Body of pancreas (tissue), 4 donors: Measurements from ENCODE around the gene G6PC3. TPM values are rescaled to one million over a fixed set of nuclear protein-coding genes. Genes with fewer than 3 reads are reported as not detected.
A peak's percentile ranks its signal among the peaks of the same experiment; 100 is the strongest.

Source experiments
- ATAC-seq: fragments of 150-250 bp; one replicate; pipeline ENCODE4 v1.9.1; 2016
- DNase-seq, 4 donors: peaks; one replicate each; pipeline ENCODE4 v3.0.0-alpha.2; 2019
- H3K27ac ChIP-seq, 4 donors: fragments of 200-600 bp; sonication (generic); 1 replicate in 3 of 4; 2 replicates in 1 of 4; pipeline versions ENCODE4 v1.5.1 to v1.6.1; 2016 to 2019; ENCODE audit warnings: mild to moderate bottlenecking in 1 of 4, mixed read lengths in 1 of 4, moderate library complexity in 1 of 4
- H3K27me3 ChIP-seq, 2 donors: fragments of 200-600 bp; sonication (generic); one replicate each; pipeline ENCODE4 v1.6.0; 2016; ENCODE audit warnings: mild to moderate bottlenecking in 1 of 2
- H3K36me3 ChIP-seq, 2 donors: fragments of 200-600 bp; sonication (generic); replicated peaks in 1 of 2; 2 replicates each; pipeline ENCODE4 v1.5.1; 2016; ENCODE audit warnings: low read depth in 2 of 2; ENCODE audit not compliant: insufficient read depth in 1 of 2
- H3K4me1 ChIP-seq: fragments of 200-600 bp; sonication (generic); one replicate; pipeline ENCODE4 v1.6.0; 2016
- H3K4me3 ChIP-seq, 2 donors: fragments of 200-600 bp; sonication (generic); 1 replicate in 1 of 2; 2 replicates in 1 of 2; pipeline ENCODE4 v1.5.1; 2016 to 2019
- H3K9me3 ChIP-seq, 3 donors: fragments of 200-600 bp; sonication (generic); 1 replicate in 2 of 3; 2 replicates in 1 of 3; pipeline ENCODE4 v1.5.1; 2016
- POLR2A ChIP-seq, 3 donors: fragments of 450-650 bp; IDR thresholded peaks; one replicate each; pipeline ENCODE4 v1.6.1; 2016; ENCODE audit warnings: antibody characterized with exemption in 3 of 3, mild to moderate bottlenecking in 2 of 3
- WGBS, 2 donors: methylation state at CpG; one replicate each; pipeline ENCODE4 v1.1.5; 2017; 5-methylcytosine and 5-hydroxymethylcytosine counted together
- intact Hi-C: fragments of 100-400 bp; cut with DNase I; formaldehyde crosslinking; loops from one replicate; pipeline ENCODE4 v1.15.1; 2023
- small RNA-seq: library from RNA; depleted of rRNA; stranded (forward); fragments of <200 nt; gene quantifications from one replicate; pipeline ENCODE3, GENCODE V24; 2016
- total RNA-seq, 2 donors: library from RNA; depleted of rRNA; stranded (reverse); fragments of >200 nt; gene quantifications; one replicate each; pipeline ENCODE4 v1.1.0, GENCODE V29; 2016
- TF ChIP-seq, protein P1 (sequence below), 7 experiments: fragments of 450-650 bp in 4 of 7; fragments of 200-600 bp in 3 of 7; sonication (generic) in 3 of 7; IDR thresholded peaks; one replicate each; pipeline ENCODE4 v1.5.1; 2016 to 2019; ENCODE audit warnings: antibody characterized with exemption in 7 of 7

G6PC3 gene
- total RNA-seq, 2 donors from 2014 or later = 11.9 to 12.9 TPM

- H3K4me3 ChIP-seq = peak within 1 kb of the TSS; percentile 43 to 77
- peak within 1 kb of the TSS; percentile 75 to 91 (median 86) for H3K27ac ChIP-seq
- intact Hi-C loops = no loop called here
- peaks cover 43% of the 10 kb centered on the region for H3K4me1 ChIP-seq
- no peaks in the 10 kb centered on the region for H3K9me3 ChIP-seq
- WGBS, 2 donors = 0% methylated on average over 7 to 65 of the region's 78 CpGs
- TF ChIP-seq, protein P1, sequence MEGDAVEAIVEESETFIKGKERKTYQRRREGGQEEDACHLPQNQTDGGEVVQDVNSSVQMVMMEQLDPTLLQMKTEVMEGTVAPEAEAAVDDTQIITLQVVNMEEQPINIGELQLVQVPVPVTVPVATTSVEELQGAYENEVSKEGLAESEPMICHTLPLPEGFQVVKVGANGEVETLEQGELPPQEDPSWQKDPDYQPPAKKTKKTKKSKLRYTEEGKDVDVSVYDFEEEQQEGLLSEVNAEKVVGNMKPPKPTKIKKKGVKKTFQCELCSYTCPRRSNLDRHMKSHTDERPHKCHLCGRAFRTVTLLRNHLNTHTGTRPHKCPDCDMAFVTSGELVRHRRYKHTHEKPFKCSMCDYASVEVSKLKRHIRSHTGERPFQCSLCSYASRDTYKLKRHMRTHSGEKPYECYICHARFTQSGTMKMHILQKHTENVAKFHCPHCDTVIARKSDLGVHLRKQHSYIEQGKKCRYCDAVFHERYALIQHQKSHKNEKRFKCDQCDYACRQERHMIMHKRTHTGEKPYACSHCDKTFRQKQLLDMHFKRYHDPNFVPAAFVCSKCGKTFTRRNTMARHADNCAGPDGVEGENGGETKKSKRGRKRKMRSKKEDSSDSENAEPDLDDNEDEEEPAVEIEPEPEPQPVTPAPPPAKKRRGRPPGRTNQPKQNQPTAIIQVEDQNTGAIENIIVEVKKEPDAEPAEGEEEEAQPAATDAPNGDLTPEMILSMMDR (IDR thresholded peaks at IDR 0.05) = peak in 6 of 7 experiments; percentile 24 to 62 (median 60)
- TF ChIP-seq POLR2A (IDR thresholded peaks at IDR 0.05) = peak; percentile 40 to 48 (median 42)
- no peaks in the 10 kb centered on the region for H3K36me3 ChIP-seq
- H3K27me3 ChIP-seq = no peaks in the 10 kb centered on the region
- ATAC-seq (peak; percentile 98), DNase-seq (peak; percentile 95 to 96 (median 96))
These were observed 53.0 kb downstream of the G6PC3 start, which contains the start of gene HDAC5 for GRCh38 chr17:44123356-44124117. Gene HDAC5 (minus strand): TSS chr17:44123641. CDS start chr17:44117515, 6,126 bp downstream.

- Histone ChIP-seq H3K4me1 (peaks cover 37% of the 10 kb centered on the region), H3K27me3 (no peaks in the 10 kb centered on the region), H3K36me3 (no peaks in the 10 kb centered on the region), H3K4me3 (peak overlapping the region in 1 of 2 donors; percentile 13), H3K9me3 (no peaks in the 10 kb centered on the region), H3K27ac (peak overlapping the region; percentile 75 to 91 (median 86))
- ATAC-seq (no peak), DNase-seq (no peak)
- TF ChIP-seq, protein P1 (IDR thresholded peaks at IDR 0.05) = no peak
- TF ChIP-seq POLR2A (IDR thresholded peaks at IDR 0.05) = no peak
- intact Hi-C loops = no loop called here
- WGBS, 2 donors = 0 to 3% methylated on average over 7 to 8 of the region's 8 CpGs
These were observed 53.5 kb downstream of the G6PC3 start for GRCh38 chr17:44124118-44124438.

Small RNA genes within 50 kb of the gene (small RNA-seq; reads per million reads assigned to genes)
- gene RF00012 = not detected

Other genes starting within 250 kb of the G6PC3 start
- 10 to 100 TPM; 20.2 to 22.4 TPM for gene MPP3, start 237.6 kb upstream of the G6PC3 start, total RNA-seq
- 10 to 100 TPM in 1 of 2 donors, 1 to 10 TPM in 1; 1.8 to 15.5 TPM for gene CD300LG, start 223.6 kb upstream of the G6PC3 start, total RNA-seq
- gene MPP2, start 163.2 kb upstream of the G6PC3 start, total RNA-seq = 1 to 10 TPM; 1.6 to 2.6 TPM
- 10 to 100 TPM; 15.5 to 51.6 TPM for gene PPY, start 128.3 kb upstream of the G6PC3 start, total RNA-seq
- not detected for gene PYY, start 116.8 kb upstream of the G6PC3 start, total RNA-seq
- 1 to 10 TPM in 1 of 2 donors, not detected in 1; 2.1 TPM for gene NAGS, start 66.1 kb upstream of the G6PC3 start, total RNA-seq
- 10 to 100 TPM; 22.6 to 26.7 TPM for gene TMEM101, start 55.8 kb upstream of the G6PC3 start, total RNA-seq
- gene LSM12, start 4.1 kb upstream of the G6PC3 start, total RNA-seq = 10 to 100 TPM; 14.8 to 19.4 TPM
- gene HDAC5, start 52.9 kb downstream of the G6PC3 start, total RNA-seq = 10 to 100 TPM; 25.4 to 45.7 TPM
- gene HROB, start 71.2 kb downstream of the G6PC3 start, total RNA-seq = under 1 TPM; 0.26 to 0.99 TPM
- 10 to 100 TPM in 1 of 2 donors, 1 to 10 TPM in 1; 3.9 to 10.5 TPM for gene ASB16, start 100.0 kb downstream of the G6PC3 start, total RNA-seq
- gene TMUB2, start 116.2 kb downstream of the G6PC3 start, total RNA-seq = 10 to 100 TPM; 22.6 to 31.0 TPM
- 10 to 100 TPM; 21.0 to 37.6 TPM for gene ATXN7L3, start 129.1 kb downstream of the G6PC3 start, total RNA-seq
- gene UBTF, start 148.9 kb downstream of the G6PC3 start, total RNA-seq = 10 to 100 TPM; 43.8 to 73.8 TPM
- gene SLC4A1, start 197.4 kb downstream of the G6PC3 start, total RNA-seq = not detected
- 1 to 10 TPM in 1 of 2 donors, not detected in 1; 2.6 TPM for gene RUNDC3A, start 237.9 kb downstream of the G6PC3 start, total RNA-seq